DOHH2 (cell line): Measurements from ENCODE around the gene TIMM50.

ENCODE experiments used
- EZH2phosphoT487 ChIP-seq: fragments of 200-600 bp; sonication (generic); IDR thresholded peaks from 2 replicates; pipeline ENCODE4 v1.6.1; 2017; ENCODE audit warnings: borderline replicate concordance, mild to moderate bottlenecking, antibody characterized with exemption, low read length, moderate library complexity, mixed read lengths
- TF ChIP-seq, protein P1 (sequence below): fragments of 200-600 bp; sonication (generic); IDR thresholded peaks from one replicate; pipeline ENCODE4 v1.5.1; 2014; ENCODE audit warnings: antibody characterized with exemption, mild to moderate bottlenecking, low read depth, low read length; ENCODE audit not compliant: poor library complexity, severe bottlenecking

DNA sequence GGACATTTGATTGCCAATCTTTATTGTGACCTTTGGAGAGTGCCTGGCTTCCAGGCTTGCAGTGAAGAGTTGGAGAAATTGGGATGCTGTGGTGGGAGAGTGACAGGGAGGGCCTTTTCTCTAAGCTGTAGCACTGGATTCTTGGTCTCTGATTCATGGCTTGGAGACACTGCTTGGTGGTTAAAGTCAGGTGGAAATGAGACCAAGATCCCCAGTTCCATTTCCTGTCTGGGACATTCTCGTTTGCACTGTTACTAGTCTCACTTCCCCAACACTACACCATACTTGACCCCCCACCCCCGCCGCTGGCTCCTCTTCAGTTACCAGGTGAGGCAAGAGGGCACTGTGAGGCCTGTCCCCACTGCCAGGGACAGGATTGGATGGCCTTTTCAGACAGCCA, 32.4 kb upstream of the TIMM50 start:
- TF ChIP-seq, protein P1, sequence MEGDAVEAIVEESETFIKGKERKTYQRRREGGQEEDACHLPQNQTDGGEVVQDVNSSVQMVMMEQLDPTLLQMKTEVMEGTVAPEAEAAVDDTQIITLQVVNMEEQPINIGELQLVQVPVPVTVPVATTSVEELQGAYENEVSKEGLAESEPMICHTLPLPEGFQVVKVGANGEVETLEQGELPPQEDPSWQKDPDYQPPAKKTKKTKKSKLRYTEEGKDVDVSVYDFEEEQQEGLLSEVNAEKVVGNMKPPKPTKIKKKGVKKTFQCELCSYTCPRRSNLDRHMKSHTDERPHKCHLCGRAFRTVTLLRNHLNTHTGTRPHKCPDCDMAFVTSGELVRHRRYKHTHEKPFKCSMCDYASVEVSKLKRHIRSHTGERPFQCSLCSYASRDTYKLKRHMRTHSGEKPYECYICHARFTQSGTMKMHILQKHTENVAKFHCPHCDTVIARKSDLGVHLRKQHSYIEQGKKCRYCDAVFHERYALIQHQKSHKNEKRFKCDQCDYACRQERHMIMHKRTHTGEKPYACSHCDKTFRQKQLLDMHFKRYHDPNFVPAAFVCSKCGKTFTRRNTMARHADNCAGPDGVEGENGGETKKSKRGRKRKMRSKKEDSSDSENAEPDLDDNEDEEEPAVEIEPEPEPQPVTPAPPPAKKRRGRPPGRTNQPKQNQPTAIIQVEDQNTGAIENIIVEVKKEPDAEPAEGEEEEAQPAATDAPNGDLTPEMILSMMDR, result no peak
- TF ChIP-seq EZH2phosphoT487, result no peak
